ENCODE measurements around the gene GZF1. TPM values are rescaled to one million over a fixed set of nuclear protein-coding genes. Genes with fewer than 3 reads are reported as not detected.
A peak's percentile ranks its signal among the peaks of the same experiment; 100 is the strongest.

GZF1 gene
- total RNA-seq, 1 donor from 2014 or later, result 14.8 TPM

- ATAC-seq (no peak), DNase-seq (no peak)
- TF ChIP-seq CTCF (IDR thresholded peaks at IDR 0.05), result no peak
- Histone ChIP-seq H3K4me3 (no peak overlapping the region), H3K36me3 (no peaks in the 10 kb centered on the region), H3K4me1 (peaks cover 25% of the 10 kb centered on the region), H3K27me3 (ENCODE audit: low read depth) (no peaks in the 10 kb centered on the region), H3K9me3 (no peaks in the 10 kb centered on the region), H3K27ac (no peak overlapping the region)
- intact Hi-C loops (cut with DNase I), result no loop called here
These were observed 54.1 kb downstream of the GZF1 start for GRCh38 chr20:23415959-23416583.

GRCh38 chr20:23417861-23418260, 55.9 kb downstream of the GZF1 start:
- H3K27ac ChIP-seq, result no peak overlapping the region
- H3K4me1 ChIP-seq, result peaks cover 13% of the 10 kb centered on the region
- no peak overlapping the region for H3K4me3 ChIP-seq
- H3K27me3 ChIP-seq (ENCODE audit: low read depth), result no peaks in the 10 kb centered on the region
- DNase-seq (no peak), ATAC-seq (no peak)
- intact Hi-C loops (cut with DNase I), result no loop called here
- TF ChIP-seq CTCF (IDR thresholded peaks at IDR 0.05), result no peak
- no peaks in the 10 kb centered on the region for H3K36me3 ChIP-seq
- H3K9me3 ChIP-seq, result no peaks in the 10 kb centered on the region

- H3K4me1 ChIP-seq, result peaks cover 13% of the 10 kb centered on the region
- H3K9me3 ChIP-seq, result no peaks in the 10 kb centered on the region
- intact Hi-C loops (cut with DNase I), result no loop called here
- H3K4me3 ChIP-seq, result peak overlapping the region; percentile 86
- no peak for TF ChIP-seq CTCF (IDR thresholded peaks at IDR 0.05)
- H3K27ac ChIP-seq, result peak overlapping the region; percentile 92
- ATAC-seq (no peak), DNase-seq (no peak)
- no peaks in the 10 kb centered on the region for H3K27me3 ChIP-seq (ENCODE audit: low read depth)
- H3K36me3 ChIP-seq, result no peaks in the 10 kb centered on the region
These were observed 57.6 kb downstream of the GZF1 start for GRCh38 chr20:23419657-23419994.

- Histone ChIP-seq H3K27ac (peak overlapping the region; percentile 92), H3K27me3 (ENCODE audit: low read depth) (no peaks in the 10 kb centered on the region), H3K4me1 (peaks cover 13% of the 10 kb centered on the region), H3K9me3 (no peaks in the 10 kb centered on the region), H3K4me3 (peak overlapping the region; percentile 86), H3K36me3 (no peaks in the 10 kb centered on the region)
- ATAC-seq (peak; percentile 75 to 82), DNase-seq (peak; percentile 78)
- no peak for TF ChIP-seq CTCF (IDR thresholded peaks at IDR 0.05)
- intact Hi-C loops (cut with DNase I), result no loop called here
These were observed 58.3 kb downstream of the GZF1 start for GRCh38 chr20:23419995-23420901.

- ATAC-seq (peak; percentile 99), DNase-seq (peak; percentile 98)
- peak within 1 kb of the TSS; percentile 92 for H3K27ac ChIP-seq
- H3K4me3 ChIP-seq, result peak within 1 kb of the TSS; percentile 86
- H3K9me3 ChIP-seq, result no peaks in the 10 kb centered on the region
- no peaks in the 10 kb centered on the region for H3K36me3 ChIP-seq
- no peaks in the 10 kb centered on the region for H3K27me3 ChIP-seq (ENCODE audit: low read depth)
- intact Hi-C loops (cut with DNase I), result no loop called here
- peak; percentile 66 for TF ChIP-seq CTCF (IDR thresholded peaks at IDR 0.05)
- peaks cover 13% of the 10 kb centered on the region for H3K4me1 ChIP-seq
These were observed 59.3 kb downstream of the GZF1 start, which contains the start of gene NAPB for GRCh38 chr20:23420943-23421931. NAPB (minus strand) TSS chr20:23421488; CDS start chr20:23421402, 86 bp downstream.

Data from lower lobe of right lung (tissue), 2 donors.